ENCODE measurements around the gene KCNK1.

The KCNK1 gene

GRCh38 chr1:233631810-233632405 lies 18.0 kb downstream of the KCNK1 start:
- no peak overlapping the region for H3K9ac ChIP-seq (ENCODE audit: low read length in 5 of 5)
- H3K27ac ChIP-seq (ENCODE audit: low read depth, low read length), result no peak overlapping the region
- H3K36me3 ChIP-seq (ENCODE audit: control insufficient read depth in 5 of 5, insufficient read depth in 5 of 5, low read length in 5 of 5), result no peaks in the 10 kb centered on the region
- no peak overlapping the region for H3K4me3 ChIP-seq (ENCODE audit: low read depth in 1 of 5, low read length in 5 of 5)
- H3K9me3 ChIP-seq (ENCODE audit: control insufficient read depth in 5 of 5, low read length in 5 of 5), result no peaks in the 10 kb centered on the region
- no peaks in the 10 kb centered on the region for H3K4me1 ChIP-seq (ENCODE audit: control insufficient read depth in 5 of 5, insufficient read depth in 5 of 5, low read length in 5 of 5)
- no peaks in the 10 kb centered on the region for H3K27me3 ChIP-seq (ENCODE audit: control insufficient read depth in 5 of 5, insufficient read depth in 4 of 5, low read length in 5 of 5)

- no peak overlapping the region for H3K27ac ChIP-seq (ENCODE audit: low read depth, low read length)
- H3K36me3 ChIP-seq (ENCODE audit: control insufficient read depth in 5 of 5, insufficient read depth in 5 of 5, low read length in 5 of 5), result no peaks in the 10 kb centered on the region
- H3K9ac ChIP-seq (ENCODE audit: low read length in 5 of 5), result no peak overlapping the region
- H3K9me3 ChIP-seq (ENCODE audit: control insufficient read depth in 5 of 5, low read length in 5 of 5), result no peaks in the 10 kb centered on the region
- H3K4me3 ChIP-seq (ENCODE audit: low read depth in 1 of 5, low read length in 5 of 5), result no peak overlapping the region
- no peaks in the 10 kb centered on the region for H3K27me3 ChIP-seq (ENCODE audit: control insufficient read depth in 5 of 5, insufficient read depth in 4 of 5, low read length in 5 of 5)
- H3K4me1 ChIP-seq (ENCODE audit: control insufficient read depth in 5 of 5, insufficient read depth in 5 of 5, low read length in 5 of 5), result no peaks in the 10 kb centered on the region
These were observed 18.5 kb downstream of the KCNK1 start for GRCh38 chr1:233632436-233632835.

GRCh38 chr1:233635765-233636502 lies 22.0 kb downstream of the KCNK1 start:
- H3K4me3 ChIP-seq (ENCODE audit: low read depth in 1 of 5, low read length in 5 of 5), result no peak overlapping the region
- H3K4me1 ChIP-seq (ENCODE audit: control insufficient read depth in 5 of 5, insufficient read depth in 5 of 5, low read length in 5 of 5), result no peaks in the 10 kb centered on the region
- no peaks in the 10 kb centered on the region for H3K9me3 ChIP-seq (ENCODE audit: control insufficient read depth in 5 of 5, low read length in 5 of 5)
- no peak overlapping the region for H3K9ac ChIP-seq (ENCODE audit: low read length in 5 of 5)
- no peaks in the 10 kb centered on the region for H3K27me3 ChIP-seq (ENCODE audit: control insufficient read depth in 5 of 5, insufficient read depth in 4 of 5, low read length in 5 of 5)
- no peaks in the 10 kb centered on the region for H3K36me3 ChIP-seq (ENCODE audit: control insufficient read depth in 5 of 5, insufficient read depth in 5 of 5, low read length in 5 of 5)
- no peak overlapping the region for H3K27ac ChIP-seq (ENCODE audit: low read depth, low read length)

- Histone ChIP-seq H3K36me3 (ENCODE audit: control insufficient read depth in 5 of 5, insufficient read depth in 5 of 5, low read length in 5 of 5) (no peaks in the 10 kb centered on the region), H3K27me3 (ENCODE audit: control insufficient read depth in 5 of 5, insufficient read depth in 4 of 5, low read length in 5 of 5) (no peaks in the 10 kb centered on the region), H3K9ac (ENCODE audit: low read length in 5 of 5) (no peak overlapping the region), H3K4me3 (ENCODE audit: low read depth in 1 of 5, low read length in 5 of 5) (no peak overlapping the region), H3K27ac (ENCODE audit: low read depth, low read length) (no peak overlapping the region), H3K9me3 (ENCODE audit: control insufficient read depth in 5 of 5, low read length in 5 of 5) (no peaks in the 10 kb centered on the region), H3K4me1 (ENCODE audit: control insufficient read depth in 5 of 5, insufficient read depth in 5 of 5, low read length in 5 of 5) (no peaks in the 10 kb centered on the region)
These were observed 22.6 kb downstream of the KCNK1 start for GRCh38 chr1:233636503-233636877.

- Histone ChIP-seq H3K9ac (ENCODE audit: low read length in 5 of 5) (no peak overlapping the region), H3K27me3 (ENCODE audit: control insufficient read depth in 5 of 5, insufficient read depth in 4 of 5, low read length in 5 of 5) (peaks cover 0 to 4% (median 0%) of the 10 kb centered on the region in 5 donors), H3K4me3 (ENCODE audit: low read depth in 1 of 5, low read length in 5 of 5) (no peak overlapping the region), H3K9me3 (ENCODE audit: control insufficient read depth in 5 of 5, low read length in 5 of 5) (no peaks in the 10 kb centered on the region), H3K36me3 (ENCODE audit: control insufficient read depth in 5 of 5, insufficient read depth in 5 of 5, low read length in 5 of 5) (no peaks in the 10 kb centered on the region), H3K4me1 (ENCODE audit: control insufficient read depth in 5 of 5, insufficient read depth in 5 of 5, low read length in 5 of 5) (no peaks in the 10 kb centered on the region), H3K27ac (ENCODE audit: low read depth, low read length) (no peak overlapping the region)
These were observed 24.6 kb downstream of the KCNK1 start for GRCh38 chr1:233638513-233638912.

GRCh38 chr1:233639611-233640010 lies 25.7 kb downstream of the KCNK1 start:
- H3K4me3 ChIP-seq (ENCODE audit: low read depth in 1 of 5, low read length in 5 of 5), result no peak overlapping the region
- peaks cover 0 to 4% (median 0%) of the 10 kb centered on the region in 5 donors for H3K27me3 ChIP-seq (ENCODE audit: control insufficient read depth in 5 of 5, insufficient read depth in 4 of 5, low read length in 5 of 5)
- H3K4me1 ChIP-seq (ENCODE audit: control insufficient read depth in 5 of 5, insufficient read depth in 5 of 5, low read length in 5 of 5), result no peaks in the 10 kb centered on the region
- no peak overlapping the region for H3K27ac ChIP-seq (ENCODE audit: low read depth, low read length)
- H3K9me3 ChIP-seq (ENCODE audit: control insufficient read depth in 5 of 5, low read length in 5 of 5), result no peaks in the 10 kb centered on the region
- H3K36me3 ChIP-seq (ENCODE audit: control insufficient read depth in 5 of 5, insufficient read depth in 5 of 5, low read length in 5 of 5), result no peaks in the 10 kb centered on the region
- H3K9ac ChIP-seq (ENCODE audit: low read length in 5 of 5), result no peak overlapping the region

GRCh38 chr1:233640179-233640578 lies 26.3 kb downstream of the KCNK1 start:
- H3K4me3 ChIP-seq (ENCODE audit: low read depth in 1 of 5, low read length in 5 of 5), result no peak overlapping the region
- H3K9ac ChIP-seq (ENCODE audit: low read length in 5 of 5), result no peak overlapping the region
- H3K9me3 ChIP-seq (ENCODE audit: control insufficient read depth in 5 of 5, low read length in 5 of 5), result no peaks in the 10 kb centered on the region
- H3K36me3 ChIP-seq (ENCODE audit: control insufficient read depth in 5 of 5, insufficient read depth in 5 of 5, low read length in 5 of 5), result no peaks in the 10 kb centered on the region
- no peaks in the 10 kb centered on the region for H3K4me1 ChIP-seq (ENCODE audit: control insufficient read depth in 5 of 5, insufficient read depth in 5 of 5, low read length in 5 of 5)
- peaks cover 0 to 4% (median 0%) of the 10 kb centered on the region in 5 donors for H3K27me3 ChIP-seq (ENCODE audit: control insufficient read depth in 5 of 5, insufficient read depth in 4 of 5, low read length in 5 of 5)
- no peak overlapping the region for H3K27ac ChIP-seq (ENCODE audit: low read depth, low read length)

GRCh38 chr1:233641029-233641428 lies 27.1 kb downstream of the KCNK1 start:
- no peaks in the 10 kb centered on the region for H3K4me1 ChIP-seq (ENCODE audit: control insufficient read depth in 5 of 5, insufficient read depth in 5 of 5, low read length in 5 of 5)
- no peak overlapping the region for H3K4me3 ChIP-seq (ENCODE audit: low read depth in 1 of 5, low read length in 5 of 5)
- H3K36me3 ChIP-seq (ENCODE audit: control insufficient read depth in 5 of 5, insufficient read depth in 5 of 5, low read length in 5 of 5), result no peaks in the 10 kb centered on the region
- H3K9ac ChIP-seq (ENCODE audit: low read length in 5 of 5), result no peak overlapping the region
- H3K9me3 ChIP-seq (ENCODE audit: control insufficient read depth in 5 of 5, low read length in 5 of 5), result no peaks in the 10 kb centered on the region
- no peak overlapping the region for H3K27ac ChIP-seq (ENCODE audit: low read depth, low read length)
- H3K27me3 ChIP-seq (ENCODE audit: control insufficient read depth in 5 of 5, insufficient read depth in 4 of 5, low read length in 5 of 5), result peaks cover 0 to 4% (median 0%) of the 10 kb centered on the region in 5 donors

- no peak overlapping the region for H3K9ac ChIP-seq (ENCODE audit: low read length in 5 of 5)
- no peaks in the 10 kb centered on the region for H3K9me3 ChIP-seq (ENCODE audit: control insufficient read depth in 5 of 5, low read length in 5 of 5)
- H3K4me3 ChIP-seq (ENCODE audit: low read depth in 1 of 5, low read length in 5 of 5), result no peak overlapping the region
- H3K4me1 ChIP-seq (ENCODE audit: control insufficient read depth in 5 of 5, insufficient read depth in 5 of 5, low read length in 5 of 5), result no peaks in the 10 kb centered on the region
- H3K27me3 ChIP-seq (ENCODE audit: control insufficient read depth in 5 of 5, insufficient read depth in 4 of 5, low read length in 5 of 5), result peaks cover 0 to 4% (median 0%) of the 10 kb centered on the region in 5 donors
- no peaks in the 10 kb centered on the region for H3K36me3 ChIP-seq (ENCODE audit: control insufficient read depth in 5 of 5, insufficient read depth in 5 of 5, low read length in 5 of 5)
- H3K27ac ChIP-seq (ENCODE audit: low read depth, low read length), result no peak overlapping the region
These were observed 33.2 kb downstream of the KCNK1 start for GRCh38 chr1:233647073-233647472.

- H3K4me3 ChIP-seq (ENCODE audit: low read depth in 1 of 5, low read length in 5 of 5), result no peak overlapping the region
- no peak overlapping the region for H3K9ac ChIP-seq (ENCODE audit: low read length in 5 of 5)
- no peaks in the 10 kb centered on the region for H3K9me3 ChIP-seq (ENCODE audit: control insufficient read depth in 5 of 5, low read length in 5 of 5)
- H3K27me3 ChIP-seq (ENCODE audit: control insufficient read depth in 5 of 5, insufficient read depth in 4 of 5, low read length in 5 of 5), result no peaks in the 10 kb centered on the region
- H3K36me3 ChIP-seq (ENCODE audit: control insufficient read depth in 5 of 5, insufficient read depth in 5 of 5, low read length in 5 of 5), result no peaks in the 10 kb centered on the region
- no peaks in the 10 kb centered on the region for H3K4me1 ChIP-seq (ENCODE audit: control insufficient read depth in 5 of 5, insufficient read depth in 5 of 5, low read length in 5 of 5)
- H3K27ac ChIP-seq (ENCODE audit: low read depth, low read length), result no peak overlapping the region
These were observed 33.7 kb downstream of the KCNK1 start for GRCh38 chr1:233647636-233648035.
